ENCODE measurements around the gene ZDHHC22.

The ZDHHC22 gene

GRCh38 chr14:77110286-77110685 lies 31.3 kb downstream of the ZDHHC22 start:
- Histone ChIP-seq H3K4me3 (replicated peaks; ENCODE audit: insufficient read depth, low read length) (no peak overlapping the region), H3K27ac (replicated peaks) (no peak overlapping the region)
- DNase-seq (ENCODE audit: low read depth in 1 of 2, low spot score in 1 of 2), result no peak

GRCh38 chr14:77109656-77110055 lies 31.9 kb downstream of the ZDHHC22 start:
- TF ChIP-seq CTCF (IDR thresholded peaks at IDR 0.05; ENCODE audit: insufficient read depth, low read length) (no peak), GABPA (IDR thresholded peaks at IDR 0.05; ENCODE audit: low read depth) (no peak), SPI1 (IDR thresholded peaks at IDR 0.05; ENCODE audit: borderline replicate concordance, low read depth) (no peak), REST (IDR thresholded peaks at IDR 0.05; ENCODE audit: insufficient replicate concordance, low read depth) (no peak), POLR2AphosphoS5 (IDR thresholded peaks at IDR 0.05; ENCODE audit: low read depth) (no peak)
- Histone ChIP-seq H3K27me3 (ENCODE audit: insufficient read depth, poor library complexity, severe bottlenecking) (no peaks in the 10 kb centered on the region), H3K27ac (replicated peaks) (no peak overlapping the region), H3K4me3 (replicated peaks; ENCODE audit: insufficient read depth, low read length) (no peak overlapping the region)
- no peak for DNase-seq (ENCODE audit: low read depth in 1 of 2, low spot score in 1 of 2)

More at GRCh38 chr14:77110286-77110685, 31.3 kb downstream of the ZDHHC22 start:
- no peaks in the 10 kb centered on the region for H3K27me3 ChIP-seq (ENCODE audit: insufficient read depth, poor library complexity, severe bottlenecking)
- no peak for TF ChIP-seq REST (IDR thresholded peaks at IDR 0.05; ENCODE audit: insufficient replicate concordance, low read depth)
- TF ChIP-seq GABPA (IDR thresholded peaks at IDR 0.05; ENCODE audit: low read depth), result no peak
- TF ChIP-seq SPI1 (IDR thresholded peaks at IDR 0.05; ENCODE audit: borderline replicate concordance, low read depth), result no peak
- TF ChIP-seq POLR2AphosphoS5 (IDR thresholded peaks at IDR 0.05; ENCODE audit: low read depth), result no peak
- no peak for TF ChIP-seq CTCF (IDR thresholded peaks at IDR 0.05; ENCODE audit: insufficient read depth, low read length)

- H3K27ac ChIP-seq (replicated peaks), result no peak overlapping the region
- no peak for DNase-seq (ENCODE audit: low read depth in 1 of 2, low spot score in 1 of 2)
- H3K27me3 ChIP-seq (ENCODE audit: insufficient read depth, poor library complexity, severe bottlenecking), result no peaks in the 10 kb centered on the region
- H3K4me3 ChIP-seq (replicated peaks; ENCODE audit: insufficient read depth, low read length), result no peak overlapping the region
- no peak for TF ChIP-seq SPI1 (IDR thresholded peaks at IDR 0.05; ENCODE audit: borderline replicate concordance, low read depth)
These were observed 32.8 kb downstream of the ZDHHC22 start for GRCh38 chr14:77108753-77109152.

- H3K27me3 ChIP-seq (ENCODE audit: insufficient read depth, poor library complexity, severe bottlenecking), result no peaks in the 10 kb centered on the region
- H3K4me3 ChIP-seq (replicated peaks; ENCODE audit: insufficient read depth, low read length), result no peak overlapping the region
- no peak overlapping the region for H3K27ac ChIP-seq (replicated peaks)
- no peak for TF ChIP-seq POLR2AphosphoS5 (IDR thresholded peaks at IDR 0.05; ENCODE audit: low read depth)
- TF ChIP-seq CTCF (IDR thresholded peaks at IDR 0.05; ENCODE audit: insufficient read depth, low read length), result no peak
- no peak for TF ChIP-seq REST (IDR thresholded peaks at IDR 0.05; ENCODE audit: insufficient replicate concordance, low read depth)
- TF ChIP-seq GABPA (IDR thresholded peaks at IDR 0.05; ENCODE audit: low read depth), result no peak
- no peak for TF ChIP-seq SPI1 (IDR thresholded peaks at IDR 0.05; ENCODE audit: borderline replicate concordance, low read depth)
- no peak for DNase-seq (ENCODE audit: low read depth in 1 of 2, low spot score in 1 of 2)
These were observed 34.4 kb downstream of the ZDHHC22 start for GRCh38 chr14:77107228-77107627.
